ENCODE data around the gene ARSJ.
"Not testable (repeated sequence)": the region's sequence is repeated elsewhere in the genome, so short reads cannot be mapped to it uniquely, and the experiment has no call there.

The ARSJ gene

GRCh38 chr4:113979148-113979904 is at the start of gene ARSJ:
ARSJ (minus strand) TSS chr4:113979647; CDS start chr4:113978834, 813 bp downstream.
- no peak for DNase-seq

GRCh38 chr4:114028071-114028470 is 48.6 kb upstream of the ARSJ start:
- DNase-seq = no peak

- no peak for DNase-seq
These were observed 48.1 kb upstream of the ARSJ start for GRCh38 chr4:114027596-114027995.

GRCh38 chr4:114026447-114026846 is 47.0 kb upstream of the ARSJ start:
- DNase-seq = no peak

GRCh38 chr4:114025176-114025777 is 45.8 kb upstream of the ARSJ start:
- no peak for DNase-seq

GRCh38 chr4:114021451-114021850 is 42.0 kb upstream of the ARSJ start:
- no peak for DNase-seq

GRCh38 chr4:114019969-114020358 is 40.5 kb upstream of the ARSJ start:
- DNase-seq = no peak

GRCh38 chr4:114019276-114019968 is 40.0 kb upstream of the ARSJ start:
- no peak for DNase-seq

- DNase-seq = no peak
These were observed 37.9 kb upstream of the ARSJ start for GRCh38 chr4:114017120-114017917.

- no peak for DNase-seq
These were observed 36.0 kb upstream of the ARSJ start for GRCh38 chr4:114015444-114015899.

GRCh38 chr4:114013201-114013600 is 33.8 kb upstream of the ARSJ start:
- not testable (repeated sequence) for DNase-seq

- DNase-seq = no peak
These were observed 33.3 kb upstream of the ARSJ start for GRCh38 chr4:114012749-114013148.

- DNase-seq = no peak
These were observed 26.4 kb upstream of the ARSJ start for GRCh38 chr4:114005569-114006442.

- not testable (repeated sequence) for DNase-seq
These were observed 25.2 kb upstream of the ARSJ start for GRCh38 chr4:114004483-114005226.

- DNase-seq = no peak
These were observed 19.1 kb upstream of the ARSJ start for GRCh38 chr4:113998531-113998930.

- no peak for DNase-seq
These were observed 18.6 kb upstream of the ARSJ start for GRCh38 chr4:113998079-113998478.

- no peak for DNase-seq
These were observed 17.8 kb upstream of the ARSJ start for GRCh38 chr4:113997206-113997605.

GRCh38 chr4:113996599-113997177 is 17.2 kb upstream of the ARSJ start:
- DNase-seq = no peak

GRCh38 chr4:113993887-113994286 is 14.4 kb upstream of the ARSJ start:
- DNase-seq = no peak

GRCh38 chr4:113990886-113991285 is 11.4 kb upstream of the ARSJ start:
- no peak for DNase-seq

GRCh38 chr4:113987382-113987941 is 8.0 kb upstream of the ARSJ start:
- no peak for DNase-seq

Measured in GF-D8 (cell line).